Measurements from ENCODE around the gene DCAF7.

The DCAF7 gene

DNA sequence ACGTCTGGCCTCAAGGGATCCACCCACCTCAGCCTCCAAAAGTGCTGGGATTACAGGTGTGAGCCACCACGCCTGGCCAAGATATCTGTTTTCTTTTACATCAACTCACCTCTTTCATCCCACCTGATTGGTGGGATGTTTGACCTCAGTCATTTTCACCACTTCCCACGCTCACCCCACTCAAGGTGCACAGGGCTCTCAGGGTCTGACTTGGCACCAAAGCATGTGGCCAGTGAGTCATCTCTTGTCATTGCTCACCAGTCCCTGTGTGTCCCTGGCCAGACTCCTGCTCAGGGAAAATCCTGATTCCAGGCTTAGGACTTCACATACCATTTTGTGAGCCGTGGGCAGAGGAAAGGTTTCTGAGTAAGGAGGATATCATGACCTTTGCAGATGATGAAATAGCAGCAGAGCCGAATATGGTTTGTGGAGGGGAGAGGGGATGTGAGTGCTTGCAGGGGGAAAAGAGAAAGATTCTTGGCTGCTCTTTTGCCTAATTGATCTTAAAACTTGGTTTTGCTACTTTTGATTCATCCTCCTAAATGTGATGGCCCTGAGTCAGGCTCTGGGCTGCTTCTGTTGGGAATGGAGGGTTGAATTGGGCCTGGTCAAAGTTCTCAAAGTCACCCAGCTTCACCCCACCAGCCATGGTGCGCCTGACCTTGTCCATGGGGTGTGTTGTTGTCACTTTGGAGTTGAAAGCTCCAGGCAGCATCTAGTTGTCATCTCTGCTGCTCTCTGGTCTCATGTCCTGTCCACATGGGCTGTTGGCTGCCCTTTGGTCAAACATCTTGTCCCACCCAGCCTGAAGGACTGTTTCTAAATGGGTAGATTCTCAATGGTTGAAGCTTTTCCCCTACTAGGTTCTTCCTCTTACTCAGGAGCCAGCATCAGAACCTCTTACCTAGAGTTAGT, 33.1 kb upstream of the DCAF7 start:
- no peak overlapping the region for H3K4me2 ChIP-seq (ENCODE audit: low read length)
- TF ChIP-seq EZH2phosphoT487 (IDR thresholded peaks at IDR 0.05; ENCODE audit: borderline replicate concordance, low read length): no peak
- TF ChIP-seq, protein P1, sequence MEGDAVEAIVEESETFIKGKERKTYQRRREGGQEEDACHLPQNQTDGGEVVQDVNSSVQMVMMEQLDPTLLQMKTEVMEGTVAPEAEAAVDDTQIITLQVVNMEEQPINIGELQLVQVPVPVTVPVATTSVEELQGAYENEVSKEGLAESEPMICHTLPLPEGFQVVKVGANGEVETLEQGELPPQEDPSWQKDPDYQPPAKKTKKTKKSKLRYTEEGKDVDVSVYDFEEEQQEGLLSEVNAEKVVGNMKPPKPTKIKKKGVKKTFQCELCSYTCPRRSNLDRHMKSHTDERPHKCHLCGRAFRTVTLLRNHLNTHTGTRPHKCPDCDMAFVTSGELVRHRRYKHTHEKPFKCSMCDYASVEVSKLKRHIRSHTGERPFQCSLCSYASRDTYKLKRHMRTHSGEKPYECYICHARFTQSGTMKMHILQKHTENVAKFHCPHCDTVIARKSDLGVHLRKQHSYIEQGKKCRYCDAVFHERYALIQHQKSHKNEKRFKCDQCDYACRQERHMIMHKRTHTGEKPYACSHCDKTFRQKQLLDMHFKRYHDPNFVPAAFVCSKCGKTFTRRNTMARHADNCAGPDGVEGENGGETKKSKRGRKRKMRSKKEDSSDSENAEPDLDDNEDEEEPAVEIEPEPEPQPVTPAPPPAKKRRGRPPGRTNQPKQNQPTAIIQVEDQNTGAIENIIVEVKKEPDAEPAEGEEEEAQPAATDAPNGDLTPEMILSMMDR (IDR thresholded peaks at IDR 0.05; ENCODE audit: low read depth, low read length, poor library complexity, severe bottlenecking): no peak

DNA sequence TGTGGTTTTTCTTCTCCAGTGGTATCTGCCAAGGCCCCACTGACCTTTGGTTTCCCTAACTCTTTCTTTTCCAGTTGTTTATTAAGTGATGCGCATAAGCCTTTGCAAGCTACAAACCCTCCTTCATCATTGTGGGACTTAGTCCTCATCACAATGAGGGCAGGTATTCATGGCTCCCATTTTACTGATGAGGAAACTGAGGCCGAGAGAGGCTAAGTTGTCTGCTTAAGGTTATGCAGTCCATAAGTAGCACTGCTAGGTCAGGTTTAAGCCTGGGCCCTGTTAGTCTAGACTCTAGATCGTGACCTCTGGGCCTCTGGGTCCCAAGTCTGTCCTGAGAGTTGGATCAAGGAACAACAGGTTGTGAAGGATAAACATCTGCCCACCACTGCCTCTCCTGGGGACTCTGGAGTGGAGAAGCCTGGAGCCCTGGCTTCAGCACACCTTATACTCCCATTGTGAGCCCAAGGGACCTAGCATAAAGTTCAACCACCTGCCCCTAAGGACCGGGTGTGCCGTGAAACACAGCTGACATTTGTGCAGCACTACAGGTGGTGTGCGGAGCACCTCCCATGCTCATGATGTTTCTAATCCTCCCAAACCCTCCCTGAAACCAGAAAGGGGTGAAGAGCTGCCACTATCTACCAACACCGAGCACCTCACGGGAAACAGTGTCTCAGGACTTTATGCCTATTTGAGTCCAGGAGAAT, 32.3 kb upstream of the DCAF7 start:
- Histone ChIP-seq H3F3A (ENCODE audit: control insufficient read depth, insufficient read depth) (no peaks in the 10 kb centered on the region), H3K4me2 (ENCODE audit: low read length) (no peak overlapping the region), H3K79me2 (ENCODE audit: control insufficient read depth, low read length) (no peaks in the 10 kb centered on the region), H3K27ac (ENCODE audit: low read depth, low read length) (no peak overlapping the region), H3K9me2 (replicated peaks; ENCODE audit: control insufficient read depth, low read length) (no peaks in the 10 kb centered on the region), H4K20me1 (ENCODE audit: control insufficient read depth, insufficient read depth, low read depth, low read length) (0 out of 2 replicates have a peak, but pooled peaks cover 2% of the 10 kb centered on the region), H3K9me3 (ENCODE audit: control insufficient read depth, insufficient read depth, low read length) (no peaks in the 10 kb centered on the region), H3K36me3 (ENCODE audit: control insufficient read depth, low read length) (no peaks in the 10 kb centered on the region), H3K27me3 (ENCODE audit: control insufficient read depth, low read length) (peaks cover 49% of the 10 kb centered on the region), H3K4me1 (ENCODE audit: control insufficient read depth, low read length) (no peaks in the 10 kb centered on the region), H3K4me3 (ENCODE audit: low read length) (no peak overlapping the region)
- TF ChIP-seq EZH2phosphoT487 (IDR thresholded peaks at IDR 0.05; ENCODE audit: borderline replicate concordance, low read length): no peak
- TF ChIP-seq, protein P1 (IDR thresholded peaks at IDR 0.05; ENCODE audit: low read depth, low read length, poor library complexity, severe bottlenecking): no peak

More for the DNA sequence above, 33.1 kb upstream of the DCAF7 start:
- Histone ChIP-seq H3F3A (ENCODE audit: control insufficient read depth, insufficient read depth) (no peaks in the 10 kb centered on the region), H3K9me2 (replicated peaks; ENCODE audit: control insufficient read depth, low read length) (no peaks in the 10 kb centered on the region), H3K79me2 (ENCODE audit: control insufficient read depth, low read length) (no peaks in the 10 kb centered on the region), H4K20me1 (ENCODE audit: control insufficient read depth, insufficient read depth, low read depth, low read length) (no peaks in the 10 kb centered on the region), H3K36me3 (ENCODE audit: control insufficient read depth, low read length) (no peaks in the 10 kb centered on the region), H3K27me3 (ENCODE audit: control insufficient read depth, low read length) (peaks cover 49% of the 10 kb centered on the region), H3K4me3 (ENCODE audit: low read length) (no peak overlapping the region), H3K27ac (ENCODE audit: low read depth, low read length) (no peak overlapping the region), H3K9me3 (ENCODE audit: control insufficient read depth, insufficient read depth, low read length) (no peaks in the 10 kb centered on the region), H3K4me1 (ENCODE audit: control insufficient read depth, low read length) (no peaks in the 10 kb centered on the region)

DNA sequence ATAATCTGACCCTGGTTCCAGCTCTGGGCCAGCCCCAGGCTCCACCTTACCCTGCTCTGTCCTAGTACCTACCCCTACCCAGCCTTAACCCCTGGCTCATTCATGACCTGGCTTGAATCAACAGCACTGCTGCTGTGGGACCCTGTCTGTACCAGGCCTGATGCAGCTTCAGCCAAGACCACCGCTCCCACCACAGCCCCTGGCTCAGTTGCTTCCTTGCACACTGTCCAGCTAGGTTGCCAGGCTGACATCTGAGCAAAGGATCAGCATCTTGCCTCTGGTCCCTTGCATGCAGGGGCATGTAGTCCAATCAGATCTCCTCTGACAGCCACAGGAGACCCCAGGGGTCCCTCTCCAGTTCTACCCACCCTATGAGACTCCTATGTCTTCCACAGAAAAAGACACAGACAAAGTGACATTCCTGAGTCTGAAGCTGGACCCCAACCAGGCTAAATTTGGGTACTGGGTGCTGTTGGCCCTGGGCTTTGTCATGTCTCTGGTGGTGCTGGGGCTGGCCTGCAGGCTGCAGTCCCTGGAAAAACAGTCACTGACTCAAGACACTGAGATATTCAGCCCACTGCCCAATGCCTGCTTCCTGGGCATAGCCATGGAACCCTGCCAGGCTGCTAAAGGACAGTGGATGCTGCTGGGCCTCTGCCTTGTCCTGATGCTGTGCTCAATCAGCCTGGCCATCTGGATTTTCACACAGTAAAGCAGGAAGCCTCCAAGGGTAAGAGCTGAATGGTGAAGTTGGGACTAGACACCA, 31.0 kb upstream of the DCAF7 start:
- Histone ChIP-seq H3K4me2 (ENCODE audit: low read length) (no peak overlapping the region), H3K4me1 (ENCODE audit: control insufficient read depth, low read length) (no peaks in the 10 kb centered on the region), H3K36me3 (ENCODE audit: control insufficient read depth, low read length) (no peaks in the 10 kb centered on the region), H3K4me3 (ENCODE audit: low read length) (no peak overlapping the region), H3K9me2 (replicated peaks; ENCODE audit: control insufficient read depth, low read length) (no peaks in the 10 kb centered on the region), H3K27me3 (ENCODE audit: control insufficient read depth, low read length) (peaks cover 42% of the 10 kb centered on the region), H3F3A (ENCODE audit: control insufficient read depth, insufficient read depth) (no peaks in the 10 kb centered on the region), H3K27ac (ENCODE audit: low read depth, low read length) (no peak overlapping the region), H3K79me2 (ENCODE audit: control insufficient read depth, low read length) (no peaks in the 10 kb centered on the region), H3K9me3 (ENCODE audit: control insufficient read depth, insufficient read depth, low read length) (no peaks in the 10 kb centered on the region), H4K20me1 (ENCODE audit: control insufficient read depth, insufficient read depth, low read depth, low read length) (0 out of 2 replicates have a peak, but pooled peaks cover 2% of the 10 kb centered on the region)
- no peak for TF ChIP-seq EZH2phosphoT487 (IDR thresholded peaks at IDR 0.05; ENCODE audit: borderline replicate concordance, low read length)
- TF ChIP-seq, protein P1 (IDR thresholded peaks at IDR 0.05; ENCODE audit: low read depth, low read length, poor library complexity, severe bottlenecking): no peak
